Hepatocyte (in vitro differentiated cells): Measurements from ENCODE around the gene EPHB3. TPM values are rescaled to one million over a fixed set of nuclear protein-coding genes. Genes with fewer than 3 reads are reported as not detected.

Experiments used
- DNase-seq: peaks from one replicate; pipeline ENCODE4 v3.0.0-alpha.2; 2016; ENCODE audit warnings: low spot score
- H2AFZ ChIP-seq: fragments of 200-600 bp; sonication (generic); 2 replicates; pipeline ENCODE4 v1.6.0; 2016; ENCODE audit warnings: antibody characterized with exemption, mild to moderate bottlenecking
- H3K27ac ChIP-seq: fragments of 200-600 bp; sonication (generic); 2 replicates; pipeline ENCODE4 v1.5.1; 2016; ENCODE audit warnings: mild to moderate bottlenecking
- H3K27me3 ChIP-seq: fragments of 200-600 bp; sonication (generic); 2 replicates; pipeline ENCODE4 v1.6.1; 2016
- H3K36me3 ChIP-seq: fragments of 200-600 bp; sonication (generic); replicated peaks from 2 replicates; pipeline ENCODE4 v1.5.1; 2016; ENCODE audit warnings: low read depth; ENCODE audit not compliant: insufficient read depth
- H3K4me1 ChIP-seq: fragments of 200-600 bp; sonication (generic); 2 replicates; pipeline ENCODE4 v1.5.1; 2016; ENCODE audit warnings: mild to moderate bottlenecking, moderate library complexity; ENCODE audit not compliant: insufficient read depth
- H3K4me2 ChIP-seq: fragments of 200-600 bp; sonication (generic); 2 replicates; pipeline ENCODE4 v1.6.0; 2016
- H3K4me3 ChIP-seq: fragments of 200-600 bp; sonication (generic); 2 replicates; pipeline ENCODE4 v1.5.1; 2016; ENCODE audit warnings: mild to moderate bottlenecking
- H3K79me2 ChIP-seq: fragments of 200-600 bp; sonication (generic); 2 replicates; pipeline ENCODE4 v1.6.0; 2017; ENCODE audit warnings: mild to moderate bottlenecking
- H3K9me2 ChIP-seq: fragments of 200-600 bp; sonication (generic); replicated peaks from 2 replicates; pipeline ENCODE4 v1.6.0; 2017; ENCODE audit warnings: mild to moderate bottlenecking; ENCODE audit not compliant: insufficient read depth
- H3K9me3 ChIP-seq: fragments of 200-600 bp; sonication (generic); 2 replicates; pipeline ENCODE4 v1.5.1; 2016; ENCODE audit warnings: low read depth, mild to moderate bottlenecking
- H4K20me1 ChIP-seq: fragments of 200-600 bp; sonication (generic); 2 replicates; pipeline ENCODE4 v1.6.0; 2016; ENCODE audit warnings: mild to moderate bottlenecking; ENCODE audit not compliant: insufficient read depth, poor library complexity, severe bottlenecking
- CTCF ChIP-seq: fragments of 200-600 bp; sonication (generic); IDR thresholded peaks from 2 replicates; pipeline ENCODE4 v1.5.1; 2016; ENCODE audit warnings: antibody characterized with exemption, mild to moderate bottlenecking; ENCODE audit not compliant: poor library complexity
- EZH2 ChIP-seq: fragments of 200-600 bp; sonication (generic); IDR thresholded peaks from 2 replicates; pipeline ENCODE4 v1.6.1; 2016; ENCODE audit warnings: antibody characterized with exemption, mild to moderate bottlenecking, borderline replicate concordance
- EZH2phosphoT487 ChIP-seq: fragments of 200-600 bp; sonication (generic); IDR thresholded peaks from one replicate; pipeline ENCODE4 v1.6.1; 2018; ENCODE audit warnings: antibody characterized with exemption, mild to moderate bottlenecking, low read depth, moderate library complexity; ENCODE audit not compliant: unreplicated experiment, severe bottlenecking
- WGBS: methylation state at CpG from one replicate; pipeline ENCODE4 v1.1.6; 2016; ENCODE audit warnings: low lambda C conversion rate; ENCODE audit errors: missing lambda C conversion rate; 5-methylcytosine and 5-hydroxymethylcytosine counted together
- polyA plus RNA-seq: library from polyadenylated mRNA; unstranded; fragments of >200 nt; fragmentation: Nextera tagmentation; extraction: Ambion mirVana; gene quantifications from 2 replicates; pipeline ENCODE4 v1.2.1, GENCODE V29; 2016
- total RNA-seq: library from RNA; depleted of rRNA; stranded (reverse); fragments of >200 nt; gene quantifications from 2 replicates; pipeline ENCODE4 v1.2.3, GENCODE V29; 2014

EPHB3 gene
- total RNA-seq (5.2 and 11.0 TPM in 2 replicates), polyA plus RNA-seq (21.2 and 22.0 TPM in 2 replicates)

- Histone ChIP-seq H3K9me3 (no peaks in the 10 kb centered on the region), H4K20me1 (peaks cover 30% of the 10 kb centered on the region), H3K4me2 (peak within 1 kb of the TSS; percentile 98), H3K36me3 (no peaks in the 10 kb centered on the region), H3K4me3 (peak within 1 kb of the TSS; percentile 46), H3K27me3 (no peaks in the 10 kb centered on the region), H2AFZ (no peak within 1 kb of the TSS), H3K79me2 (peaks cover 42% of the 10 kb centered on the region), H3K4me1 (peaks cover 21% of the 10 kb centered on the region), H3K27ac (peak within 1 kb of the TSS; percentile 63), H3K9me2 (no peaks in the 10 kb centered on the region)
- TF ChIP-seq CTCF (peak; percentile 100), EZH2 (no peak)
- WGBS, result 3% methylated on average over 48 of the region's 62 CpGs
- peak; percentile 100 for DNase-seq
These were observed at the start of gene EPHB3 for GRCh38 chr3:184561061-184561912. TSS of gene EPHB3 (plus strand) at chr3:184561785. CDS start at chr3:184562236, 451 bp downstream.

- Histone ChIP-seq H2AFZ (no peak overlapping the region), H3K4me3 (no peak overlapping the region), H3K9me2 (no peaks in the 10 kb centered on the region), H3K36me3 (no peaks in the 10 kb centered on the region), H3K27me3 (peaks cover 57% of the 10 kb centered on the region), H3K4me2 (no peak overlapping the region), H4K20me1 (no peaks in the 10 kb centered on the region), H3K79me2 (no peaks in the 10 kb centered on the region), H3K4me1 (no peaks in the 10 kb centered on the region), H3K27ac (no peak overlapping the region), H3K9me3 (no peaks in the 10 kb centered on the region)
- 84% methylated on average over 7 of the region's 7 CpGs for WGBS
- no peak for TF ChIP-seq EZH2
- TF ChIP-seq CTCF, result no peak
- no peak for TF ChIP-seq EZH2phosphoT487
- DNase-seq, result no peak
These were observed 49.0 kb upstream of the EPHB3 start for GRCh38 chr3:184512621-184513020.

GRCh38 chr3:184513276-184514170 is 48.1 kb upstream of the EPHB3 start:
- Histone ChIP-seq H3K9me3 (no peaks in the 10 kb centered on the region), H3K27ac (no peak overlapping the region), H3K4me2 (peak overlapping the region; percentile 98), H3K4me3 (peak overlapping the region; percentile 50), H4K20me1 (no peaks in the 10 kb centered on the region), H3K4me1 (no peaks in the 10 kb centered on the region), H2AFZ (peak overlapping the region; percentile 66), H3K27me3 (peaks cover 64% of the 10 kb centered on the region), H3K79me2 (no peaks in the 10 kb centered on the region), H3K36me3 (no peaks in the 10 kb centered on the region), H3K9me2 (no peaks in the 10 kb centered on the region)
- 7% methylated on average over 52 of the region's 69 CpGs for WGBS
- DNase-seq, result peak; percentile 93
- TF ChIP-seq EZH2phosphoT487, result no peak
- TF ChIP-seq CTCF, result peak; percentile 87
- peak; percentile 40 for TF ChIP-seq EZH2
